Endothelial cell of umbilical vein (primary cell): ENCODE results near the gene NTN1.

Source experiments
- CTCF ChIP-seq, 2 donors: IDR thresholded peaks; 1 replicate in 1 of 2; 2 replicates in 1 of 2; pipeline ENCODE4 v1.5.1; 2011; ENCODE audit warnings: low read length in 2 of 2, mild to moderate bottlenecking in 2 of 2, moderate library complexity in 2 of 2, control low read depth in 1 of 2, inconsistent platforms in 1 of 2, low read depth in 1 of 2; ENCODE audit not compliant: insufficient read depth in 1 of 2; ENCODE audit errors: extremely low read depth in 1 of 2
- JUN ChIP-seq: IDR thresholded peaks from 2 replicates; pipeline ENCODE4 v1.6.1; 2011; ENCODE audit warnings: borderline replicate concordance, low read depth; ENCODE audit not compliant: insufficient read length, insufficient read depth
- MAX ChIP-seq: IDR thresholded peaks from 2 replicates; pipeline ENCODE4 v1.6.1; 2011; ENCODE audit not compliant: insufficient read depth, insufficient read length
- POLR2A ChIP-seq: IDR thresholded peaks from 2 replicates; pipeline ENCODE4 v1.6.1; 2012; ENCODE audit warnings: low read depth, mild to moderate bottlenecking, control low read depth, low read length
- POLR2AphosphoS5 ChIP-seq: IDR thresholded peaks from 2 replicates; pipeline ENCODE4 v1.6.1; 2012; ENCODE audit warnings: low read depth, mild to moderate bottlenecking, control low read depth, low read length, moderate library complexity; ENCODE audit not compliant: insufficient read depth

GRCh38 chr17:9181640-9182039 is 160.3 kb downstream of the NTN1 start:
- TF ChIP-seq MAX (no peak), POLR2A (no peak), CTCF (IDR thresholded peaks at IDR 0.05; ENCODE audit: extremely low read depth in 1 of 2, insufficient read depth in 1 of 2, low read depth in 1 of 2, low read length in 2 of 2) (no peak), JUN (no peak), POLR2AphosphoS5 (no peak)
